HCT116 (cell line): ENCODE measurements around the gene CAPN2. TPM values are rescaled to one million over a fixed set of nuclear protein-coding genes. Genes with fewer than 3 reads are reported as not detected.

ENCODE experiments used
- ATAC-seq: fragments of 200-7000 bp; cut with Tn5 transposase; 2 replicates; pipeline ENCODE4 v1.9.1; 2020; ENCODE audit warnings: mild to moderate bottlenecking, moderate library complexity
- BruUV-seq: library from RNA; stranded (reverse); fragments of 400-500 nt; replicated peaks from 2 replicates; lab custom pipeline; 2021; lab: Mats Ljungman, UMichigan
- CTCF ChIA-PET: fragments of 300-600 bp; sonication (Branson Sonifier 250); formaldehyde crosslinking; loops from one replicate; lab custom pipeline; 2021; ENCODE audit warnings: antibody characterized with exemption; lab: Charles Lee
- POLR2A ChIA-PET: fragments of 300-600, 350-600 bp; sonication (Branson Sonifier 250); formaldehyde crosslinking; loops from one replicate; lab custom pipeline; 2021; ENCODE audit warnings: antibody characterized with exemption; lab: Charles Lee
- RAD21 ChIA-PET, 2 experiments: fragments of 300-600 bp; sonication (Branson Sonifier 250); formaldehyde crosslinking; loops; one replicate each; lab custom pipeline; 2023; ENCODE audit warnings: low total read pairs in 2 of 2; ENCODE audit not compliant: uncharacterized antibody in 2 of 2, unreplicated experiment in 2 of 2, low non-redundant PET in 1 of 2; lab: Charles Lee
- DNase-seq: peaks from one replicate; pipeline ENCODE4 v3.0.0-alpha.2; 2010; ENCODE audit warnings: low read depth, low spot score
- H2AFZ ChIP-seq: fragments of 200-600 bp; shearing (Covaris generic), sonication (generic); 2 replicates; pipeline ENCODE4 v1.6.1; 2017; ENCODE audit warnings: low read depth, mixed run types, mixed read lengths, antibody characterized with exemption, low read length; ENCODE audit not compliant: poor library complexity, severe bottlenecking
- H3K27ac ChIP-seq: 2 replicates; pipeline ENCODE4 v1.5.1; 2012; ENCODE audit warnings: low read depth, low read length
- H3K27me3 ChIP-seq: fragments of 200-600 bp; sonication (generic); 2 replicates; pipeline ENCODE4 v1.6.1; 2016; ENCODE audit warnings: mixed run types, low read length, mixed read lengths; ENCODE audit not compliant: insufficient read depth
- H3K36me3 ChIP-seq, 2 experiments: fragments of 200-500 bp in 1 of 2; fragments of 200-600 bp in 1 of 2; sonication (Bioruptor generic) in 1 of 2; sonication (generic) in 1 of 2; 2 replicates each; pipeline versions ENCODE4 v1.5.1 to v1.6.1; 2014 to 2016; ENCODE audit warnings: low read length in 2 of 2, inconsistent platforms in 1 of 2, mixed read lengths in 1 of 2, mixed run types in 1 of 2; ENCODE audit not compliant: insufficient read depth in 2 of 2, control insufficient read depth in 1 of 2
- H3K4me1 ChIP-seq, 2 experiments: fragments of 200-600 bp in 1 of 2; sonication (generic) in 1 of 2; 2 replicates each; pipeline versions ENCODE4 v1.5.1 to v1.6.1; 2012 to 2017; ENCODE audit warnings: low read length in 2 of 2, inconsistent platforms in 1 of 2, mild to moderate bottlenecking in 1 of 2, mixed read lengths in 1 of 2, mixed run types in 1 of 2, moderate library complexity in 1 of 2; ENCODE audit not compliant: insufficient read depth in 2 of 2, control insufficient read depth in 1 of 2
- H3K4me2 ChIP-seq: fragments of 200-600 bp; sonication (generic); 2 replicates; pipeline ENCODE4 v1.6.1; 2017; ENCODE audit warnings: mixed run types, low read length, mixed read lengths
- H3K4me3 ChIP-seq, 2 experiments: fragments of 200-600 bp in 1 of 2; sonication (generic) in 1 of 2; replicated peaks in 1 of 2; 2 replicates each; pipeline ENCODE4 v1.5.1; 2011 to 2016; ENCODE audit warnings: low read length in 2 of 2, control low read depth in 1 of 2, low read depth in 1 of 2, mild to moderate bottlenecking in 1 of 2, mixed read lengths in 1 of 2, mixed run types in 1 of 2
- H3K79me2 ChIP-seq: fragments of 200-600 bp; sonication (generic); 2 replicates; pipeline ENCODE4 v1.6.1; 2017; ENCODE audit warnings: mild to moderate bottlenecking, mixed run types, low read length, moderate library complexity, mixed read lengths; ENCODE audit not compliant: insufficient read depth
- H3K9ac ChIP-seq: fragments of 200-600 bp; sonication (generic); 2 replicates; pipeline ENCODE4 v1.6.1; 2016; ENCODE audit warnings: low read length, mixed read lengths
- H3K9me2 ChIP-seq: fragments of 200-600 bp; sonication (generic), shearing (Covaris generic); 2 replicates; pipeline ENCODE4 v1.6.1; 2017; ENCODE audit warnings: mixed run types, mild to moderate bottlenecking, moderate library complexity; ENCODE audit not compliant: insufficient read depth
- H3K9me3 ChIP-seq, 2 experiments: fragments of 200-500 bp in 1 of 2; fragments of 200-600 bp in 1 of 2; sonication (Bioruptor generic) in 1 of 2; sonication (generic) in 1 of 2; 2 replicates each; pipeline ENCODE4 v1.6.1; 2014 to 2017; ENCODE audit warnings: low read length in 2 of 2, mixed read lengths in 2 of 2, inconsistent platforms in 1 of 2, low read depth in 1 of 2, mild to moderate bottlenecking in 1 of 2, mixed run types in 1 of 2, moderate library complexity in 1 of 2; ENCODE audit not compliant: control insufficient read depth in 1 of 2, insufficient read depth in 1 of 2
- H4K20me1 ChIP-seq: fragments of 200-600 bp; sonication (generic), shearing (Covaris generic); 2 replicates; pipeline ENCODE4 v1.6.1; 2017; ENCODE audit warnings: mixed run types, mild to moderate bottlenecking, moderate library complexity; ENCODE audit not compliant: insufficient read depth
- EGR1 ChIP-seq: IDR thresholded peaks from 2 replicates; pipeline ENCODE4 v1.6.1; 2012; ENCODE audit warnings: low read depth
- ELF1 ChIP-seq: IDR thresholded peaks from 2 replicates; pipeline ENCODE4 v1.6.1; 2012; ENCODE audit warnings: low read depth, borderline replicate concordance
- EZH2 ChIP-seq: fragments of 200-600 bp; sonication (generic); IDR thresholded peaks from 2 replicates; pipeline ENCODE4 v1.6.1; 2017; ENCODE audit warnings: antibody characterized with exemption, mixed run types
- FOSL1 ChIP-seq: IDR thresholded peaks from 2 replicates; pipeline ENCODE4 v1.6.1; 2012; ENCODE audit warnings: low read depth
- JUND ChIP-seq: IDR thresholded peaks from 2 replicates; pipeline ENCODE4 v1.6.1; 2012
- POLR2A ChIP-seq: IDR thresholded peaks from 2 replicates; pipeline ENCODE4 v1.7.0; 2011; ENCODE audit warnings: borderline replicate concordance; ENCODE audit not compliant: insufficient read depth, insufficient read length; ENCODE audit errors: extremely low read depth
- RAD21 ChIP-seq: IDR thresholded peaks from 2 replicates; pipeline ENCODE4 v1.6.1; 2012; ENCODE audit warnings: low read depth, mild to moderate bottlenecking
- TCF7L2 ChIP-seq: IDR thresholded peaks from 2 replicates; pipeline ENCODE4 v1.7.0; 2011; ENCODE audit warnings: borderline replicate concordance, inconsistent platforms; ENCODE audit not compliant: insufficient read depth, insufficient read length; ENCODE audit errors: extremely low read depth
- YY1 ChIP-seq: IDR thresholded peaks from 2 replicates; pipeline ENCODE4 v1.6.1; 2011; ENCODE audit warnings: low read length, low read depth, moderate library complexity, mild to moderate bottlenecking; ENCODE audit not compliant: insufficient replicate concordance; ENCODE audit errors: extremely low read depth
- intact Hi-C: fragments of 100-400 bp; cut with micrococcal nuclease; formaldehyde crosslinking; loops from 2 replicates; pipeline ENCODE4 v1.10.0; 2022
- total RNA-seq: library from RNA; stranded (reverse); gene quantifications from one replicate; pipeline ENCODE4 v1.2.1, GENCODE V29; 2021; ENCODE audit not compliant: unreplicated experiment
- TF ChIP-seq, protein P1 (sequence below): IDR thresholded peaks from 2 replicates; pipeline ENCODE4 v1.6.1; 2011; ENCODE audit warnings: mild to moderate bottlenecking, low read length, moderate library complexity; ENCODE audit not compliant: insufficient replicate concordance; ENCODE audit errors: extremely low read depth
- TF ChIP-seq, protein P2 (sequence below): IDR thresholded peaks from 2 replicates; pipeline ENCODE4 v1.6.1; 2012; ENCODE audit warnings: low read depth
- TF ChIP-seq, protein P3 (sequence below), 3 experiments: fragments of 200-600 bp in 1 of 3; sonication (generic) in 1 of 3; IDR thresholded peaks in 2 of 3; conservative IDR thresholded peaks in 1 of 3; 2 replicates each; pipeline ENCODE4 v1.5.1; 2012 to 2017; ENCODE audit warnings: low read depth in 2 of 3, low read length in 2 of 3, antibody characterized with exemption in 1 of 3, borderline replicate concordance in 1 of 3, control low read depth in 1 of 3, mild to moderate bottlenecking in 1 of 3, mixed read lengths in 1 of 3, mixed run types in 1 of 3, moderate library complexity in 1 of 3; ENCODE audit not compliant: insufficient read depth in 1 of 3

Gene CAPN2
- total RNA-seq, 1 experiment from 2014 or later: 173 TPM

DNA sequence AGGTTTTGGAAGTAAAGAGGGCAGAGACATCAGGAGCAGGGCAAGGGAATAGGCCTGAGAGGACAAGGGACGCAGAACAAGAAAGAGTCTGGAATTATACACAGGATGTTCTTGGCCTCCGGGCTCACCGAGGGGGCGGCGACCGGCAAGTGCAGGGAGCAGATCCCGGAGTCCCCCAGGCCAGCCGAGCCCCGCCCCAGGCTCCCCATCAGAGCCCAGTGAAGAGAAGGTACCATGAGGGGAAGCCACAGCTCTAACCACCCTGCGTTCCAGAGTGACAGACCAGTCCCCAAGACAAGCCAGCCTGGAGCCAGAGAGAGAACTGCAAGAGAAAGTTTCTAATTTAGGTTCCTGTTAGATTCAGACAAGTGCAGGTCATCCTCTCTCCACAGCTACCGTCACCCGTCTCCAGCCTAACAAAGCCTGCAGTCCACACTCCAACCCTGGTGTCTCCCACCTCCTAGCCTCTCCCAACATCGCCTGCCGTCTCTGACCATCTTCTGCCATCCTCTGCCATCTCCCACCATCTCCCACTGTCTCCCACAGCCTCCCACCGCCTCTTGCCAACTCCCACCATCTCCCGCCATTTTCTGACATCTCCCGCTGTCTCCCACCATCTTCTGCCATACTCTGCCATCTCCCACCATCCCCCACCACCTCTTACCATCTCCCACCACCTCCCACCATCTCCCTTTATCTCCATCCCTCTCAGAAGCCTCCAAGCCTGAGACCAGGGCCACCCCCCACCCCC is 42.5 kb downstream of the CAPN2 start:
- Histone ChIP-seq H3K9me2 (no peaks in the 10 kb centered on the region), H3K27me3 (no peaks in the 10 kb centered on the region), H3K9ac (no peak overlapping the region), H3K9me3 (no peaks in the 10 kb centered on the region), H3K27ac (no peak overlapping the region), H4K20me1 (no peaks in the 10 kb centered on the region), H2AFZ (no peak overlapping the region), H3K4me2 (no peak overlapping the region), H3K36me3 (peaks cover 35 to 82% of the 10 kb centered on the region in 2 experiments), H3K79me2 (peaks cover 8% of the 10 kb centered on the region; the same call in 1 of the 2 replicates), H3K4me3 (no peak overlapping the region), H3K4me1 (no peaks in the 10 kb centered on the region)
- CTCF ChIA-PET: no interaction called here
- DNase-seq: no peak
- RAD21 ChIA-PET: no interaction called here
- POLR2A ChIA-PET: no interaction called here
- no peak for ATAC-seq
- intact Hi-C loops: no loop called here
- no peak for TF ChIP-seq JUND
- no peak for TF ChIP-seq ELF1
- no peak for TF ChIP-seq POLR2A
- TF ChIP-seq EGR1: no peak
- no peak for TF ChIP-seq EZH2
- TF ChIP-seq, protein P1, sequence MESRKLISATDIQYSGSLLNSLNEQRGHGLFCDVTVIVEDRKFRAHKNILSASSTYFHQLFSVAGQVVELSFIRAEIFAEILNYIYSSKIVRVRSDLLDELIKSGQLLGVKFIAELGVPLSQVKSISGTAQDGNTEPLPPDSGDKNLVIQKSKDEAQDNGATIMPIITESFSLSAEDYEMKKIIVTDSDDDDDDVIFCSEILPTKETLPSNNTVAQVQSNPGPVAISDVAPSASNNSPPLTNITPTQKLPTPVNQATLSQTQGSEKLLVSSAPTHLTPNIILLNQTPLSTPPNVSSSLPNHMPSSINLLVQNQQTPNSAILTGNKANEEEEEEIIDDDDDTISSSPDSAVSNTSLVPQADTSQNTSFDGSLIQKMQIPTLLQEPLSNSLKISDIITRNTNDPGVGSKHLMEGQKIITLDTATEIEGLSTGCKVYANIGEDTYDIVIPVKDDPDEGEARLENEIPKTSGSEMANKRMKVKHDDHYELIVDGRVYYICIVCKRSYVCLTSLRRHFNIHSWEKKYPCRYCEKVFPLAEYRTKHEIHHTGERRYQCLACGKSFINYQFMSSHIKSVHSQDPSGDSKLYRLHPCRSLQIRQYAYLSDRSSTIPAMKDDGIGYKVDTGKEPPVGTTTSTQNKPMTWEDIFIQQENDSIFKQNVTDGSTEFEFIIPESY: no peak
- TF ChIP-seq, protein P2, sequence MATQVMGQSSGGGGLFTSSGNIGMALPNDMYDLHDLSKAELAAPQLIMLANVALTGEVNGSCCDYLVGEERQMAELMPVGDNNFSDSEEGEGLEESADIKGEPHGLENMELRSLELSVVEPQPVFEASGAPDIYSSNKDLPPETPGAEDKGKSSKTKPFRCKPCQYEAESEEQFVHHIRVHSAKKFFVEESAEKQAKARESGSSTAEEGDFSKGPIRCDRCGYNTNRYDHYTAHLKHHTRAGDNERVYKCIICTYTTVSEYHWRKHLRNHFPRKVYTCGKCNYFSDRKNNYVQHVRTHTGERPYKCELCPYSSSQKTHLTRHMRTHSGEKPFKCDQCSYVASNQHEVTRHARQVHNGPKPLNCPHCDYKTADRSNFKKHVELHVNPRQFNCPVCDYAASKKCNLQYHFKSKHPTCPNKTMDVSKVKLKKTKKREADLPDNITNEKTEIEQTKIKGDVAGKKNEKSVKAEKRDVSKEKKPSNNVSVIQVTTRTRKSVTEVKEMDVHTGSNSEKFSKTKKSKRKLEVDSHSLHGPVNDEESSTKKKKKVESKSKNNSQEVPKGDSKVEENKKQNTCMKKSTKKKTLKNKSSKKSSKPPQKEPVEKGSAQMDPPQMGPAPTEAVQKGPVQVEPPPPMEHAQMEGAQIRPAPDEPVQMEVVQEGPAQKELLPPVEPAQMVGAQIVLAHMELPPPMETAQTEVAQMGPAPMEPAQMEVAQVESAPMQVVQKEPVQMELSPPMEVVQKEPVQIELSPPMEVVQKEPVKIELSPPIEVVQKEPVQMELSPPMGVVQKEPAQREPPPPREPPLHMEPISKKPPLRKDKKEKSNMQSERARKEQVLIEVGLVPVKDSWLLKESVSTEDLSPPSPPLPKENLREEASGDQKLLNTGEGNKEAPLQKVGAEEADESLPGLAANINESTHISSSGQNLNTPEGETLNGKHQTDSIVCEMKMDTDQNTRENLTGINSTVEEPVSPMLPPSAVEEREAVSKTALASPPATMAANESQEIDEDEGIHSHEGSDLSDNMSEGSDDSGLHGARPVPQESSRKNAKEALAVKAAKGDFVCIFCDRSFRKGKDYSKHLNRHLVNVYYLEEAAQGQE: no peak
- no peak for TF ChIP-seq TCF7L2
- TF ChIP-seq, protein P3, sequence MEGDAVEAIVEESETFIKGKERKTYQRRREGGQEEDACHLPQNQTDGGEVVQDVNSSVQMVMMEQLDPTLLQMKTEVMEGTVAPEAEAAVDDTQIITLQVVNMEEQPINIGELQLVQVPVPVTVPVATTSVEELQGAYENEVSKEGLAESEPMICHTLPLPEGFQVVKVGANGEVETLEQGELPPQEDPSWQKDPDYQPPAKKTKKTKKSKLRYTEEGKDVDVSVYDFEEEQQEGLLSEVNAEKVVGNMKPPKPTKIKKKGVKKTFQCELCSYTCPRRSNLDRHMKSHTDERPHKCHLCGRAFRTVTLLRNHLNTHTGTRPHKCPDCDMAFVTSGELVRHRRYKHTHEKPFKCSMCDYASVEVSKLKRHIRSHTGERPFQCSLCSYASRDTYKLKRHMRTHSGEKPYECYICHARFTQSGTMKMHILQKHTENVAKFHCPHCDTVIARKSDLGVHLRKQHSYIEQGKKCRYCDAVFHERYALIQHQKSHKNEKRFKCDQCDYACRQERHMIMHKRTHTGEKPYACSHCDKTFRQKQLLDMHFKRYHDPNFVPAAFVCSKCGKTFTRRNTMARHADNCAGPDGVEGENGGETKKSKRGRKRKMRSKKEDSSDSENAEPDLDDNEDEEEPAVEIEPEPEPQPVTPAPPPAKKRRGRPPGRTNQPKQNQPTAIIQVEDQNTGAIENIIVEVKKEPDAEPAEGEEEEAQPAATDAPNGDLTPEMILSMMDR (IDR thresholded peaks at IDR 0.05 in 2 of 3, conservative IDR thresholded peaks at IDR 0.05 in 1 of 3; ENCODE audit: borderline replicate concordance in 1 of 3, insufficient read depth in 1 of 3, low read depth in 2 of 3, low read length in 2 of 3): no peak
- no peak for TF ChIP-seq FOSL1
- no peak for TF ChIP-seq RAD21
- no peak for TF ChIP-seq YY1
- no TSS peak for BruUV-seq
